H1 (cell line): ENCODE data around the gene TLL2. TPM values are rescaled to one million over a fixed set of nuclear protein-coding genes. Genes with fewer than 3 reads are reported as not detected.

ENCODE experiments used
- CTCF ChIA-PET: fragments of 300-600 bp; sonication (Branson Sonifier 250); formaldehyde crosslinking; loops from one replicate; lab custom pipeline; 2021; ENCODE audit not compliant: partially characterized antibody; lab: Charles Lee
- POLR2A ChIA-PET: fragments of 300-600 bp; sonication (Branson Sonifier 250); formaldehyde crosslinking; loops from one replicate; lab custom pipeline; 2021; ENCODE audit warnings: inconsistent platforms; ENCODE audit not compliant: partially characterized antibody; lab: Charles Lee
- DNase-seq, 2 experiments: peaks; one replicate each; pipeline versions ENCODE4 v3.0.0 to v3.0.0-alpha.2; 2010 to 2022; ENCODE audit warnings: low spot score in 2 of 2, low read depth in 1 of 2, mixed read lengths in 1 of 2
- FAIRE-seq: peaks from 2 replicates; lab custom pipeline; 2011; peaks lifted over from hg19 to GRCh38; lab: Jason Lieb, UNC
- H2AFZ ChIP-seq: 2 replicates; pipeline ENCODE4 v1.8.1; 2012; ENCODE audit warnings: low read length, inconsistent platforms
- H2AK5ac ChIP-seq: 2 replicates; pipeline ENCODE4 v1.6.1; 2013; ENCODE audit warnings: low read depth, low read length
- H2BK120ac ChIP-seq: replicated peaks from 2 replicates; pipeline ENCODE3; 2013; ENCODE audit warnings: low read depth, low read length, inconsistent platforms
- H2BK12ac ChIP-seq: 2 replicates; pipeline ENCODE4 v1.6.1; 2013; ENCODE audit warnings: low read depth, low read length
- H2BK15ac ChIP-seq: 2 replicates; pipeline ENCODE4 v1.6.1; 2013; ENCODE audit warnings: low read length
- H2BK20ac ChIP-seq: 2 replicates; pipeline ENCODE4 v1.6.1; 2013; ENCODE audit warnings: low read length
- H2BK5ac ChIP-seq: 2 replicates; pipeline ENCODE4 v1.6.1; 2013; ENCODE audit warnings: low read depth, low read length
- H3K14ac ChIP-seq: 2 replicates; pipeline ENCODE4 v1.6.1; 2013; ENCODE audit warnings: inconsistent platforms; ENCODE audit not compliant: insufficient read length
- H3K18ac ChIP-seq: 2 replicates; pipeline ENCODE4 v1.6.1; 2013; ENCODE audit warnings: low read length; ENCODE audit errors: extremely low read depth
- H3K23ac ChIP-seq: 2 replicates; pipeline ENCODE4 v1.6.1; 2013; ENCODE audit warnings: inconsistent platforms; ENCODE audit not compliant: insufficient read length
- H3K23me2 ChIP-seq: 2 replicates; pipeline ENCODE4 v1.6.1; 2013; ENCODE audit warnings: low read depth, low read length
- H3K27ac ChIP-seq: 2 replicates; pipeline ENCODE4 v1.6.1; 2011; ENCODE audit warnings: low read depth, low read length, inconsistent platforms
- H3K27me3 ChIP-seq, 4 experiments: replicated peaks in 1 of 4; 1 replicate in 1 of 4; 2 replicates in 3 of 4; pipeline versions ENCODE4 v1.6.1 to v1.8.1; 2011 to 2013; ENCODE audit warnings: low read length in 3 of 4, mild to moderate bottlenecking in 3 of 4, inconsistent platforms in 2 of 4, mixed read lengths in 2 of 4, moderate library complexity in 1 of 4; ENCODE audit not compliant: control insufficient read depth in 3 of 4, insufficient read depth in 3 of 4; ENCODE audit errors: extremely low read depth in 1 of 4
- H3K36me3 ChIP-seq, 4 experiments: 2 replicates each; pipeline versions ENCODE4 v1.6.1 to v1.8.1; 2011 to 2013; ENCODE audit warnings: mild to moderate bottlenecking in 4 of 4, low read length in 3 of 4, moderate library complexity in 2 of 4, control low read depth in 1 of 4, inconsistent platforms in 1 of 4; ENCODE audit not compliant: insufficient read depth in 4 of 4, control insufficient read depth in 2 of 4
- H3K4ac ChIP-seq: replicated peaks from 2 replicates; pipeline ENCODE3; 2013; ENCODE audit warnings: low read length, low read depth, mixed read lengths, inconsistent platforms; ENCODE audit not compliant: insufficient read length
- H3K4me1 ChIP-seq, 4 experiments: replicated peaks in 1 of 4; 1 replicate in 1 of 4; 2 replicates in 3 of 4; pipeline versions ENCODE4 v1.6.1 to v1.8.1; 2011 to 2013; ENCODE audit warnings: low read length in 3 of 4, inconsistent platforms in 2 of 4, mixed read lengths in 1 of 4; ENCODE audit not compliant: insufficient read depth in 4 of 4, control insufficient read depth in 3 of 4
- H3K4me2 ChIP-seq, 2 experiments: 2 replicates each; pipeline versions ENCODE4 v1.6.1 to v1.8.1; 2011 to 2013; ENCODE audit warnings: low read depth in 2 of 2, low read length in 2 of 2, control low read depth in 1 of 2, inconsistent platforms in 1 of 2, mild to moderate bottlenecking in 1 of 2; ENCODE audit not compliant: insufficient read depth in 1 of 2
- H3K4me3 ChIP-seq, 4 experiments: fragments of 200-600, 300-600 bp in 1 of 4; sonication (generic), shearing (Covaris generic), sonication (Bioruptor Twin) in 1 of 4; 2 replicates each; pipeline versions ENCODE4 v1.5.1 to v1.8.1; 2011 to 2016; ENCODE audit warnings: low read length in 4 of 4, low read depth in 3 of 4, control low read depth in 2 of 4, inconsistent platforms in 2 of 4, mild to moderate bottlenecking in 2 of 4, mixed read lengths in 1 of 4, moderate library complexity in 1 of 4; ENCODE audit not compliant: insufficient read depth in 2 of 4; ENCODE audit errors: extremely low read depth in 1 of 4
- H3K56ac ChIP-seq: replicated peaks from 2 replicates; pipeline ENCODE3; 2013; ENCODE audit warnings: low read depth, mild to moderate bottlenecking, mixed read lengths, low read length, inconsistent platforms; ENCODE audit not compliant: insufficient read length
- H3K79me1 ChIP-seq: 2 replicates; pipeline ENCODE4 v1.6.1; 2013; ENCODE audit warnings: low read depth, low read length, control low read depth
- H3K79me2 ChIP-seq, 2 experiments: 2 replicates each; pipeline versions ENCODE4 v1.6.1 to v1.8.1; 2012 to 2013; ENCODE audit warnings: low read length in 2 of 2, mild to moderate bottlenecking in 2 of 2, inconsistent platforms in 1 of 2; ENCODE audit not compliant: insufficient read depth in 2 of 2, control insufficient read depth in 1 of 2
- H3K9ac ChIP-seq, 4 experiments: replicated peaks in 1 of 4; 1 replicate in 1 of 4; 2 replicates in 3 of 4; pipeline versions ENCODE4 v1.6.1 to v1.8.1; 2011 to 2013; ENCODE audit warnings: low read depth in 3 of 4, low read length in 3 of 4, control low read depth in 2 of 4, mild to moderate bottlenecking in 2 of 4, moderate library complexity in 2 of 4, inconsistent platforms in 1 of 4; ENCODE audit errors: extremely low read depth in 1 of 4
- H3K9me3 ChIP-seq, 2 experiments: 2 replicates each; pipeline versions ENCODE4 v1.6.1 to v1.8.1; 2012 to 2013; ENCODE audit warnings: mild to moderate bottlenecking in 2 of 2, moderate library complexity in 2 of 2, control low read depth in 1 of 2, inconsistent platforms in 1 of 2, low read depth in 1 of 2, low read length in 1 of 2, mixed read lengths in 1 of 2; ENCODE audit not compliant: insufficient read depth in 2 of 2
- H4K20me1 ChIP-seq, 2 experiments: replicated peaks in 1 of 2; 2 replicates each; pipeline versions ENCODE3 to v1.8.1; 2011 to 2013; ENCODE audit warnings: inconsistent platforms in 2 of 2, low read length in 2 of 2, mild to moderate bottlenecking in 1 of 2; ENCODE audit not compliant: insufficient read depth in 2 of 2, control insufficient read depth in 1 of 2
- H4K5ac ChIP-seq: 2 replicates; pipeline ENCODE4 v1.6.1; 2013; ENCODE audit warnings: low read length, low read depth, mixed read lengths, inconsistent platforms; ENCODE audit not compliant: insufficient read length
- H4K8ac ChIP-seq: 2 replicates; pipeline ENCODE4 v1.8.0; 2013; ENCODE audit warnings: mild to moderate bottlenecking, moderate library complexity, low read length, inconsistent platforms; ENCODE audit not compliant: insufficient read depth; ENCODE audit errors: extremely low read depth
- H4K91ac ChIP-seq: replicated peaks from 2 replicates; pipeline ENCODE3; 2013; ENCODE audit warnings: low read length, mixed read lengths, inconsistent platforms; ENCODE audit not compliant: insufficient read length
- CHD2 ChIP-seq: IDR thresholded peaks from 2 replicates; pipeline ENCODE4 v1.6.1; 2012; ENCODE audit warnings: low read length, improper control_type of control experiment
- TEAD4 ChIP-seq: IDR thresholded peaks from 2 replicates; pipeline ENCODE4 v1.6.1; 2012; ENCODE audit warnings: low read depth, low read length, inconsistent platforms, mixed read lengths
- WGBS, 2 experiments: shearing (Covaris generic) in 1 of 2; methylation state at CpG; one replicate each; pipeline versions ENCODE4 v1.1.6 to v1.1.7; 2013 to 2015; ENCODE audit warnings: low lambda C conversion rate in 2 of 2, mixed read lengths in 2 of 2, inconsistent platforms in 1 of 2, low coverage in 1 of 2, missing lambda C conversion rate in 1 of 2; ENCODE audit not compliant: insufficient replicate concordance in 2 of 2, insufficient coverage in 1 of 2, insufficient read length in 1 of 2; ENCODE audit errors: extremely low coverage in 1 of 2, missing lambda C conversion rate in 1 of 2; 5-methylcytosine and 5-hydroxymethylcytosine counted together
- polyA plus RNA-seq, 7 experiments: library from polyadenylated mRNA; depleted of rRNA in 3 of 7; stranded (reverse) in 5 of 7; unstranded in 2 of 7; fragments of >200 nt in 5 of 7; fragments of 200-250 nt in 2 of 7; gene quantifications; 1 replicate in 5 of 7; 2 replicates in 1 of 7; 4 replicates in 1 of 7; pipeline versions ENCODE4 v1.2.1 to v1.2.3, GENCODE V29; 2011 to 2013; ENCODE audit warnings: missing spikeins in 2 of 7, mixed read lengths in 2 of 7
- total RNA-seq: library from RNA; stranded (reverse); fragmentation: NEBNext Ultra II Directional; extraction: Animal tissue kit (Norgen Biotek cat#: 25700); gene quantifications from 2 replicates; pipeline ENCODE4 v1.2.1, GENCODE V29; 2021
- TF ChIP-seq, protein P1 (sequence below), 3 experiments: IDR thresholded peaks; 1 replicate in 2 of 3; 2 replicates in 1 of 3; pipeline versions ENCODE4 v1.5.1 to v1.6.1; 2011; ENCODE audit warnings: low read length in 3 of 3, mild to moderate bottlenecking in 3 of 3, inconsistent platforms in 2 of 3, low read depth in 1 of 3, moderate library complexity in 1 of 3; ENCODE audit not compliant: insufficient read depth in 1 of 3; ENCODE audit errors: control extremely low read depth in 1 of 3

TLL2 gene
- total and polyA plus RNA-seq, 2 of the 8 experiments (the other 6 are each of a cell fraction or from before 2014, with no cell fraction given) = 2.4 to 3.2 TPM

DNA sequence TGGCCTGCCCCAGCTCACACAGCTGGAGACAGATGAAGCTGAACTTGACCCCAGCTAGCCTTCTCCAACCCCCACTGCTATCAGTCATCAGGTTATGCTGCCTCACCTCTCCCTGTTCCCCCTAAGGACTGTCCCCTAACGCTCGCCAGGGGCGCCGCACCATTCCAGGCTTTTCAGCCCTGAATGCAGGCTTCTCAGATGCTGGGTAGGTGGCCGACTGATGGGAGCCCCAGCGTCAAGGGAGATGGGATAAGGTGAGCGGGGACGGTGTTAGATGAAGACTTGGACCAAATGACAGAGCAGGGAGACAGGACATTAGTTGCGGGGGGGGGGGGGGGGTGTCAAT, 139.1 kb downstream of the TLL2 start:
- DNase-seq (peak; percentile 13 to 64), FAIRE-seq (no peak)
- Histone ChIP-seq H2BK5ac (no peak overlapping the region), H4K5ac (no peak overlapping the region), H2BK120ac (no peak overlapping the region), H4K20me1 (no peaks in the 10 kb centered on the region), H4K91ac (no peak overlapping the region), H3K23me2 (peaks cover 4% of the 10 kb centered on the region), H2BK20ac (no peak overlapping the region), H3K27me3 (peaks cover 0 to 3% (median 1%) of the 10 kb centered on the region in 4 experiments; a peak in 3 of 7 replicates), H4K8ac (0 out of 2 replicates have a peak overlapping the region, but pooled peaks have one; percentile 21), H3K9me3 (no peaks in the 10 kb centered on the region), H3K9ac (no peak overlapping the region), H3K36me3 (no peaks in the 10 kb centered on the region), H3K27ac (no peak overlapping the region), H3K14ac (no peak overlapping the region), H3K4me3 (peak overlapping the region; percentile 10 to 56 (median 37); a peak in 3 of 8 replicates), H2AFZ (no peak overlapping the region), H3K56ac (no peak overlapping the region), H3K4ac (no peak overlapping the region), H3K4me2 (peak overlapping the region; percentile 69 to 85), H2BK12ac (no peak overlapping the region), H3K18ac (peak overlapping the region; percentile 40; the same call in 1 of the 2 replicates), H3K79me2 (no peaks in the 10 kb centered on the region), H3K23ac (no peak overlapping the region), H3K4me1 (peaks cover 0 to 13% (median 7%) of the 10 kb centered on the region in 4 experiments; a peak in 6 of 7 replicates), H2BK15ac (no peak overlapping the region), H2AK5ac (no peak overlapping the region), H3K79me1 (no peaks in the 10 kb centered on the region)
- WGBS, 2 experiments = 58% methylated on average over 8 of the region's 9 CpGs; no CpG with 5 or more reads in 1 of the 2 experiments
- TF ChIP-seq CHD2 (no peak), TEAD4 (0 out of 2 replicates have a peak, but pooled peaks have one; percentile 12)
- TF ChIP-seq, protein P1, sequence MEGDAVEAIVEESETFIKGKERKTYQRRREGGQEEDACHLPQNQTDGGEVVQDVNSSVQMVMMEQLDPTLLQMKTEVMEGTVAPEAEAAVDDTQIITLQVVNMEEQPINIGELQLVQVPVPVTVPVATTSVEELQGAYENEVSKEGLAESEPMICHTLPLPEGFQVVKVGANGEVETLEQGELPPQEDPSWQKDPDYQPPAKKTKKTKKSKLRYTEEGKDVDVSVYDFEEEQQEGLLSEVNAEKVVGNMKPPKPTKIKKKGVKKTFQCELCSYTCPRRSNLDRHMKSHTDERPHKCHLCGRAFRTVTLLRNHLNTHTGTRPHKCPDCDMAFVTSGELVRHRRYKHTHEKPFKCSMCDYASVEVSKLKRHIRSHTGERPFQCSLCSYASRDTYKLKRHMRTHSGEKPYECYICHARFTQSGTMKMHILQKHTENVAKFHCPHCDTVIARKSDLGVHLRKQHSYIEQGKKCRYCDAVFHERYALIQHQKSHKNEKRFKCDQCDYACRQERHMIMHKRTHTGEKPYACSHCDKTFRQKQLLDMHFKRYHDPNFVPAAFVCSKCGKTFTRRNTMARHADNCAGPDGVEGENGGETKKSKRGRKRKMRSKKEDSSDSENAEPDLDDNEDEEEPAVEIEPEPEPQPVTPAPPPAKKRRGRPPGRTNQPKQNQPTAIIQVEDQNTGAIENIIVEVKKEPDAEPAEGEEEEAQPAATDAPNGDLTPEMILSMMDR (IDR thresholded peaks at IDR 0.05; ENCODE audit: control extremely low read depth in 1 of 3, insufficient read depth in 1 of 3, low read depth in 1 of 3, low read length in 3 of 3) = peak in 2 of 3 experiments; percentile 25 to 28; a peak in 1 of 4 replicates
- ChIA-PET POLR2A (interaction anchor here (1.1 to 1.7 kb wide), 2 partner anchors 75 to 139 kb away, joined by 3 to 4 read pairs; partner anchors contain the start of gene TLL2), CTCF (interaction anchor here (0.6 to 12.6 kb wide), 57 partner anchors 8 to 808 kb away, joined by 3 to 197 read pairs (median 4); partner anchors contain the start of genes OPALIN and TLL2)
